ENCODE measurements around the gene PDE6C. TPM values are rescaled to one million over a fixed set of nuclear protein-coding genes. Genes with fewer than 3 reads are reported as not detected.

PDE6C gene
- total and polyA plus RNA-seq, 2 of the 8 experiments (the other 6 are each of a cell fraction or from before 2014, with no cell fraction given): not detected

GRCh38 chr10:93671042-93671441 lies 58.7 kb downstream of the PDE6C start:
- 88% methylated on average over 2 of the region's 2 CpGs; no CpG with 5 or more reads in 1 of the 2 experiments for WGBS, 2 experiments (ENCODE audit: extremely low coverage in 1 of 2, insufficient coverage in 1 of 2, insufficient read length in 1 of 2, insufficient replicate concordance in 2 of 2, low coverage in 1 of 2, low lambda C conversion rate in 2 of 2, missing lambda C conversion rate in 1 of 2)
- H3K23me2 ChIP-seq (ENCODE audit: low read depth, low read length): no peaks in the 10 kb centered on the region
- H3K4me2 ChIP-seq (ENCODE audit: insufficient read depth in 1 of 2, low read depth in 2 of 2, low read length in 2 of 2): no peak overlapping the region
- no peak overlapping the region for H2BK120ac ChIP-seq (replicated peaks; ENCODE audit: low read depth, low read length)
- no peak for FAIRE-seq
- H3K23ac ChIP-seq (ENCODE audit: insufficient read length): no peak overlapping the region
- no peak overlapping the region for H3K56ac ChIP-seq (replicated peaks; ENCODE audit: insufficient read length, low read depth, low read length)
- H3K9me3 ChIP-seq (ENCODE audit: insufficient read depth in 2 of 2, low read depth in 1 of 2, low read length in 1 of 2): no peaks in the 10 kb centered on the region
- POLR2A ChIA-PET (ENCODE audit: partially characterized antibody): no interaction called here
- no peak overlapping the region for H2BK20ac ChIP-seq (ENCODE audit: low read length)
- no peaks in the 10 kb centered on the region for H3K4me1 ChIP-seq (replicated peaks in 1 of 4; ENCODE audit: control insufficient read depth in 3 of 4, insufficient read depth in 4 of 4, low read length in 3 of 4)
- no peak overlapping the region for H4K91ac ChIP-seq (replicated peaks; ENCODE audit: insufficient read length, low read length)
- no peak overlapping the region for H2BK15ac ChIP-seq (ENCODE audit: low read length)
- no peaks in the 10 kb centered on the region for H3K27me3 ChIP-seq (replicated peaks in 1 of 4; ENCODE audit: control insufficient read depth in 3 of 4, extremely low read depth in 1 of 4, insufficient read depth in 3 of 4, low read length in 3 of 4)
- H4K20me1 ChIP-seq (replicated peaks in 1 of 2; ENCODE audit: control insufficient read depth in 1 of 2, insufficient read depth in 2 of 2, low read length in 2 of 2): peaks cover 0 to 2% of the 10 kb centered on the region in 2 experiments
- no peak overlapping the region for H3K18ac ChIP-seq (ENCODE audit: extremely low read depth, low read length)
- H2BK5ac ChIP-seq (ENCODE audit: low read depth, low read length): no peak overlapping the region
- no peak overlapping the region for H2AK5ac ChIP-seq (ENCODE audit: low read depth, low read length)
- H3K9ac ChIP-seq (replicated peaks in 1 of 4; ENCODE audit: extremely low read depth in 1 of 4, low read depth in 3 of 4, low read length in 3 of 4): no peak overlapping the region
- H3K4me3 ChIP-seq (ENCODE audit: extremely low read depth in 1 of 4, insufficient read depth in 2 of 4, low read depth in 3 of 4, low read length in 4 of 4): no peak overlapping the region
- H2BK12ac ChIP-seq (ENCODE audit: low read depth, low read length): no peak overlapping the region
- no peak overlapping the region for H3K27ac ChIP-seq (ENCODE audit: low read depth, low read length)
- H3K79me2 ChIP-seq (ENCODE audit: control insufficient read depth in 1 of 2, insufficient read depth in 2 of 2, low read length in 2 of 2): no peaks in the 10 kb centered on the region
- CTCF ChIA-PET (ENCODE audit: partially characterized antibody): interaction anchor here (0.6 to 1.8 kb wide), 3 partner anchors 43 to 116 kb away, joined by 3 to 5 read pairs (median 3); no protein-coding TSS in a partner anchor
- H4K5ac ChIP-seq (ENCODE audit: insufficient read length, low read depth, low read length): no peak overlapping the region
- no peak overlapping the region for H3K14ac ChIP-seq (ENCODE audit: insufficient read length)
- no peaks in the 10 kb centered on the region for H3K79me1 ChIP-seq (ENCODE audit: low read depth, low read length)
- H3K4ac ChIP-seq (replicated peaks; ENCODE audit: insufficient read length, low read depth, low read length): no peak overlapping the region
- no peak overlapping the region for H2AFZ ChIP-seq (ENCODE audit: low read length)
- no peak overlapping the region for H4K8ac ChIP-seq (ENCODE audit: extremely low read depth, insufficient read depth, low read length)
- no peak for DNase-seq (ENCODE audit: low read depth in 1 of 2, low spot score in 2 of 2)
- H3K36me3 ChIP-seq (ENCODE audit: control insufficient read depth in 2 of 4, insufficient read depth in 4 of 4, low read length in 3 of 4): peaks cover 0 to 53% (median 12%) of the 10 kb centered on the region in 4 experiments; a peak in 5 of 8 replicates
- no peak for TF ChIP-seq TAF7 (optimal IDR thresholded peaks at IDR 0.05; ENCODE audit: borderline replicate concordance, low read depth, low read length)
- no peak for TF ChIP-seq TBP (IDR thresholded peaks at IDR 0.05; ENCODE audit: low read depth, low read length)
- no peak for TF ChIP-seq CTCF (IDR thresholded peaks at IDR 0.05; ENCODE audit: control extremely low read depth in 1 of 3, insufficient read depth in 1 of 3, low read depth in 1 of 3, low read length in 3 of 3)
- no peak for TF ChIP-seq KDM4A (IDR thresholded peaks at IDR 0.05; ENCODE audit: low read depth, low read length, severe bottlenecking)
- TF ChIP-seq CREB1 (IDR thresholded peaks at IDR 0.05): no peak
- no peak for TF ChIP-seq TEAD4 (IDR thresholded peaks at IDR 0.05; ENCODE audit: low read depth, low read length)
- no peak for TF ChIP-seq RNF2 (IDR thresholded peaks at IDR 0.05; ENCODE audit: borderline replicate concordance, low read depth, low read length, missing control alignments, poor library complexity, severe bottlenecking)
- TF ChIP-seq ZNF274 (IDR thresholded peaks at IDR 0.05; ENCODE audit: borderline replicate concordance, extremely low read depth, low read length): no peak
- no peak for TF ChIP-seq SP4 (IDR thresholded peaks at IDR 0.05; ENCODE audit: low read length)
- no peak for TF ChIP-seq EGR1 (IDR thresholded peaks at IDR 0.05; ENCODE audit: borderline replicate concordance, low read depth, low read length)
- no peak for TF ChIP-seq ATF3 (IDR thresholded peaks at IDR 0.05; ENCODE audit: insufficient read depth, low read depth, low read length)

Data from H1 (cell line).